Hepatocyte (in vitro differentiated cells): ENCODE data around the gene USP37.

Experiments
- CTCF ChIP-seq: fragments of 200-600 bp; sonication (generic); IDR thresholded peaks from 2 replicates; pipeline ENCODE4 v1.5.1; 2016; ENCODE audit warnings: antibody characterized with exemption, mild to moderate bottlenecking; ENCODE audit not compliant: poor library complexity
- EZH2 ChIP-seq: fragments of 200-600 bp; sonication (generic); IDR thresholded peaks from 2 replicates; pipeline ENCODE4 v1.6.1; 2016; ENCODE audit warnings: antibody characterized with exemption, mild to moderate bottlenecking, borderline replicate concordance
- EZH2phosphoT487 ChIP-seq: fragments of 200-600 bp; sonication (generic); IDR thresholded peaks from one replicate; pipeline ENCODE4 v1.6.1; 2018; ENCODE audit warnings: antibody characterized with exemption, mild to moderate bottlenecking, low read depth, moderate library complexity; ENCODE audit not compliant: unreplicated experiment, severe bottlenecking

- TF ChIP-seq EZH2 = no peak
- TF ChIP-seq CTCF = no peak
- TF ChIP-seq EZH2phosphoT487 = no peak
Measured at GRCh38 chr2:218403810-218404209, 164.3 kb downstream of the USP37 start.
